GM12892 (cell line): ENCODE results near the gene EIF2S1.

Experiments
- POLR2A ChIP-seq: IDR thresholded peaks from 2 replicates; pipeline ENCODE4 v1.6.1; 2011; ENCODE audit warnings: low read depth, low read length, control low read depth
- POLR2AphosphoS5 ChIP-seq: IDR thresholded peaks from 2 replicates; pipeline ENCODE4 v1.6.1; 2011; ENCODE audit warnings: low read depth, low read length, control low read depth
- TAF1 ChIP-seq: IDR thresholded peaks from 2 replicates; pipeline ENCODE4 v1.6.1; 2011; ENCODE audit warnings: low read depth, mild to moderate bottlenecking, control low read depth, low read length, borderline replicate concordance

GRCh38 chr14:67411370-67411769 lies 51.2 kb downstream of the EIF2S1 start:
- TF ChIP-seq POLR2AphosphoS5 (no peak), TAF1 (no peak), POLR2A (no peak)
